ENCODE results near the gene CACNA2D2.

The CACNA2D2 gene

GRCh38 chr3:50503504-50504342 lies at the start of gene CACNA2D2:
CACNA2D2 (minus strand) TSS chr3:50503634; CDS start chr3:50503423, 211 bp downstream.
- H3K9ac ChIP-seq (ENCODE audit: low read depth in 1 of 2, low read length in 2 of 2), result no peak within 1 kb of the TSS
- H3K9me3 ChIP-seq (ENCODE audit: control insufficient read depth in 1 of 2, low read length in 2 of 2), result no peaks in the 10 kb centered on the region
- H3K27me3 ChIP-seq (ENCODE audit: control insufficient read depth in 1 of 2, insufficient read depth in 2 of 2, low read length in 2 of 2), result peaks cover 25 to 31% of the 10 kb centered on the region in 2 donors
- H3K4me1 ChIP-seq (ENCODE audit: control insufficient read depth in 1 of 2, insufficient read depth in 2 of 2, low read length in 2 of 2), result peaks cover 0 to 5% of the 10 kb centered on the region in 2 donors
- no peak within 1 kb of the TSS for H3K27ac ChIP-seq (ENCODE audit: low read depth, low read length)
- peak within 1 kb of the TSS; percentile 47 to 60 for H3K4me3 ChIP-seq (ENCODE audit: low read depth in 1 of 2, low read length in 2 of 2)
- no peaks in the 10 kb centered on the region for H3K36me3 ChIP-seq (ENCODE audit: control insufficient read depth in 1 of 2, insufficient read depth in 2 of 2, low read length in 2 of 2)

- no peak overlapping the region for H3K27ac ChIP-seq (ENCODE audit: low read depth, low read length)
- H3K9ac ChIP-seq (ENCODE audit: low read depth in 1 of 2, low read length in 2 of 2), result no peak overlapping the region
- H3K27me3 ChIP-seq (ENCODE audit: control insufficient read depth in 1 of 2, insufficient read depth in 2 of 2, low read length in 2 of 2), result no peaks in the 10 kb centered on the region
- H3K4me3 ChIP-seq (ENCODE audit: low read depth in 1 of 2, low read length in 2 of 2), result no peak overlapping the region
- H3K36me3 ChIP-seq (ENCODE audit: control insufficient read depth in 1 of 2, insufficient read depth in 2 of 2, low read length in 2 of 2), result no peaks in the 10 kb centered on the region
- no peaks in the 10 kb centered on the region for H3K9me3 ChIP-seq (ENCODE audit: control insufficient read depth in 1 of 2, low read length in 2 of 2)
- H3K4me1 ChIP-seq (ENCODE audit: control insufficient read depth in 1 of 2, insufficient read depth in 2 of 2, low read length in 2 of 2), result no peaks in the 10 kb centered on the region
Measured at GRCh38 chr3:50552598-50552997, 49.2 kb upstream of the CACNA2D2 start.

- Histone ChIP-seq H3K27ac (ENCODE audit: low read depth, low read length) (no peak overlapping the region), H3K27me3 (ENCODE audit: control insufficient read depth in 1 of 2, insufficient read depth in 2 of 2, low read length in 2 of 2) (no peaks in the 10 kb centered on the region), H3K9me3 (ENCODE audit: control insufficient read depth in 1 of 2, low read length in 2 of 2) (no peaks in the 10 kb centered on the region), H3K4me1 (ENCODE audit: control insufficient read depth in 1 of 2, insufficient read depth in 2 of 2, low read length in 2 of 2) (no peaks in the 10 kb centered on the region), H3K9ac (ENCODE audit: low read depth in 1 of 2, low read length in 2 of 2) (no peak overlapping the region), H3K4me3 (ENCODE audit: low read depth in 1 of 2, low read length in 2 of 2) (no peak overlapping the region), H3K36me3 (ENCODE audit: control insufficient read depth in 1 of 2, insufficient read depth in 2 of 2, low read length in 2 of 2) (no peaks in the 10 kb centered on the region)
Measured at GRCh38 chr3:50551681-50552435, 48.4 kb upstream of the CACNA2D2 start.

GRCh38 chr3:50551054-50551659 lies 47.7 kb upstream of the CACNA2D2 start:
- no peak overlapping the region for H3K4me3 ChIP-seq (ENCODE audit: low read depth in 1 of 2, low read length in 2 of 2)
- H3K36me3 ChIP-seq (ENCODE audit: control insufficient read depth in 1 of 2, insufficient read depth in 2 of 2, low read length in 2 of 2), result no peaks in the 10 kb centered on the region
- no peaks in the 10 kb centered on the region for H3K9me3 ChIP-seq (ENCODE audit: control insufficient read depth in 1 of 2, low read length in 2 of 2)
- no peak overlapping the region for H3K9ac ChIP-seq (ENCODE audit: low read depth in 1 of 2, low read length in 2 of 2)
- no peaks in the 10 kb centered on the region for H3K27me3 ChIP-seq (ENCODE audit: control insufficient read depth in 1 of 2, insufficient read depth in 2 of 2, low read length in 2 of 2)
- H3K27ac ChIP-seq (ENCODE audit: low read depth, low read length), result no peak overlapping the region
- no peaks in the 10 kb centered on the region for H3K4me1 ChIP-seq (ENCODE audit: control insufficient read depth in 1 of 2, insufficient read depth in 2 of 2, low read length in 2 of 2)

- Histone ChIP-seq H3K27me3 (ENCODE audit: control insufficient read depth in 1 of 2, insufficient read depth in 2 of 2, low read length in 2 of 2) (no peaks in the 10 kb centered on the region), H3K4me3 (ENCODE audit: low read depth in 1 of 2, low read length in 2 of 2) (no peak overlapping the region), H3K4me1 (ENCODE audit: control insufficient read depth in 1 of 2, insufficient read depth in 2 of 2, low read length in 2 of 2) (no peaks in the 10 kb centered on the region), H3K27ac (ENCODE audit: low read depth, low read length) (no peak overlapping the region), H3K36me3 (ENCODE audit: control insufficient read depth in 1 of 2, insufficient read depth in 2 of 2, low read length in 2 of 2) (no peaks in the 10 kb centered on the region), H3K9me3 (ENCODE audit: control insufficient read depth in 1 of 2, low read length in 2 of 2) (no peaks in the 10 kb centered on the region), H3K9ac (ENCODE audit: low read depth in 1 of 2, low read length in 2 of 2) (no peak overlapping the region)
Measured at GRCh38 chr3:50550079-50550736, 46.8 kb upstream of the CACNA2D2 start.

GRCh38 chr3:50549226-50549625 lies 45.8 kb upstream of the CACNA2D2 start:
- no peak overlapping the region for H3K27ac ChIP-seq (ENCODE audit: low read depth, low read length)
- no peak overlapping the region for H3K4me3 ChIP-seq (ENCODE audit: low read depth in 1 of 2, low read length in 2 of 2)
- H3K9ac ChIP-seq (ENCODE audit: low read depth in 1 of 2, low read length in 2 of 2), result no peak overlapping the region
- H3K36me3 ChIP-seq (ENCODE audit: control insufficient read depth in 1 of 2, insufficient read depth in 2 of 2, low read length in 2 of 2), result no peaks in the 10 kb centered on the region
- no peaks in the 10 kb centered on the region for H3K27me3 ChIP-seq (ENCODE audit: control insufficient read depth in 1 of 2, insufficient read depth in 2 of 2, low read length in 2 of 2)
- H3K9me3 ChIP-seq (ENCODE audit: control insufficient read depth in 1 of 2, low read length in 2 of 2), result no peaks in the 10 kb centered on the region
- no peaks in the 10 kb centered on the region for H3K4me1 ChIP-seq (ENCODE audit: control insufficient read depth in 1 of 2, insufficient read depth in 2 of 2, low read length in 2 of 2)

GRCh38 chr3:50545781-50546180 lies 42.3 kb upstream of the CACNA2D2 start:
- Histone ChIP-seq H3K27ac (ENCODE audit: low read depth, low read length) (no peak overlapping the region), H3K9ac (ENCODE audit: low read depth in 1 of 2, low read length in 2 of 2) (no peak overlapping the region), H3K4me3 (ENCODE audit: low read depth in 1 of 2, low read length in 2 of 2) (no peak overlapping the region), H3K27me3 (ENCODE audit: control insufficient read depth in 1 of 2, insufficient read depth in 2 of 2, low read length in 2 of 2) (no peaks in the 10 kb centered on the region), H3K36me3 (ENCODE audit: control insufficient read depth in 1 of 2, insufficient read depth in 2 of 2, low read length in 2 of 2) (no peaks in the 10 kb centered on the region), H3K9me3 (ENCODE audit: control insufficient read depth in 1 of 2, low read length in 2 of 2) (no peaks in the 10 kb centered on the region), H3K4me1 (ENCODE audit: control insufficient read depth in 1 of 2, insufficient read depth in 2 of 2, low read length in 2 of 2) (no peaks in the 10 kb centered on the region)

GRCh38 chr3:50542177-50543034 lies 39.0 kb upstream of the CACNA2D2 start:
- Histone ChIP-seq H3K9ac (ENCODE audit: low read depth in 1 of 2, low read length in 2 of 2) (no peak overlapping the region), H3K27ac (ENCODE audit: low read depth, low read length) (no peak overlapping the region), H3K9me3 (ENCODE audit: control insufficient read depth in 1 of 2, low read length in 2 of 2) (no peaks in the 10 kb centered on the region), H3K27me3 (ENCODE audit: control insufficient read depth in 1 of 2, insufficient read depth in 2 of 2, low read length in 2 of 2) (peaks cover 0 to under 1% of the 10 kb centered on the region in 2 donors), H3K4me3 (ENCODE audit: low read depth in 1 of 2, low read length in 2 of 2) (no peak overlapping the region), H3K36me3 (ENCODE audit: control insufficient read depth in 1 of 2, insufficient read depth in 2 of 2, low read length in 2 of 2) (no peaks in the 10 kb centered on the region), H3K4me1 (ENCODE audit: control insufficient read depth in 1 of 2, insufficient read depth in 2 of 2, low read length in 2 of 2) (no peaks in the 10 kb centered on the region)

Data from duodenal mucosa (tissue), 2 donors.